Ramos (cell line): ENCODE measurements around the gene RHOG.
"Not testable (repeated sequence)": the region's sequence is repeated elsewhere in the genome, so short reads cannot be mapped to it uniquely, and the experiment has no call there.

Experiments used
- in situ Hi-C: fragments of 300-500 bp; cut with MboI; formaldehyde crosslinking; loops from one replicate; pipeline ENCODE4 v1.14.3; 2022; ENCODE audit warnings: low sequenced_read_pairs; ENCODE audit not compliant: unreplicated experiment

RHOG gene

GRCh38 chr11:3814832-3815231 is 25.9 kb downstream of the RHOG start:
- in situ Hi-C loops = not testable (repeated sequence)

- in situ Hi-C loops = no loop called here
Observed at GRCh38 chr11:3810951-3811350, 29.8 kb downstream of the RHOG start.

- in situ Hi-C loops = no loop called here
Observed at GRCh38 chr11:3810446-3810845, 30.3 kb downstream of the RHOG start.

GRCh38 chr11:3809624-3809928 is 31.2 kb downstream of the RHOG start:
- in situ Hi-C loops = no loop called here

- in situ Hi-C loops = no loop called here
Observed at GRCh38 chr11:3808861-3809623, 31.7 kb downstream of the RHOG start.

DNA sequence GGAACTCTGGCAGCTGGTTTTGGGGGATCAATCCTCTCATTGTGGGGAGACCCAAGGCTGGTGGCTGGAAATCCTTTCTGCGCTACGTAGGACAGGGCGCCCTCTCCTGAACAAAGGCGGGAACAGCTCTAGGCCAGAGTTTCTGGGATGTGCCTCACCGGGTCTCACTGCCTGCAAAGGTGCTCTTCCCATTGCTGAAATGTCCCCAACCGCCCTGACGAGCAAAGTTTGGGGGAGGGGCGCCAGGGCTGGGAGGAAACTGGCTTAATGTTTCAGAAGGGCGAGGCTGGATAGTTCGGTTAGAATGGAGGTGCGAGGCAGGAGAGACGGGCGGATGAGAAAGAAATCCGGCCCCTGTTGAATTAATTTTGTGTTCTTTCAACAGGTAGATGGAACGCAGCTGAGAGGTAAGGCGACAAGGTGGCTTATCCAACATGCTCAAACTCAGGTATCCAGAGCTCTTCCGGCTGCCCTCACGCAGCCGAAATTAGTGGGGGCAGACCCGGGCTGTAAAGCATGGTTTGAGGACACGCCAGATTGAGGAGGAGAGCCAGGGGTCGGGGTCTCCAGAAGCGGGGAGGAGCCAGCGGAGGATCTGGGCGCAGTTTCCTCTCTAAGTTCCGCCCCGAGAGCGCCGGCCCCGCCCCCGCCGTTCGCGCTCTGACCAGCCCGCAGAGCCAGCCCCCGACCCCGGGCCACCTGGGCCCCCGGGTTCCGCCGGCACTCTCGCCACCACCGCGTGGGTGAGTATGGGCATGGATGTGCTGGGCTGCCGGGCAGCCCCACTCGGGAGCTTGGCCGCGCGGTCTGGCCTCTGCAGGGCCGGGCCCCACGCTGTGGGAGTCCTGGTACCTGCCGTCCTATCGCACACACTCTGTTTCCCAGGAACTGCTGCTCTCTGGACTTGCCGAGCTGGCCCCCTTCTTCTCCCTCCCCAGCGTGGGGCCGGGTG is 32.6 kb downstream of the RHOG start, which contains the start of gene PGAP2:
PGAP2 (plus strand) TSS at position 652 of the 952 bp plus-strand sequence. CDS start 2,700 bp downstream, outside the sequence.
- in situ Hi-C loops = no loop called here

- in situ Hi-C loops = no loop called here
Observed at GRCh38 chr11:3803726-3804495, 36.8 kb downstream of the RHOG start.

GRCh38 chr11:3802011-3802790 is 38.6 kb downstream of the RHOG start:
- in situ Hi-C loops = no loop called here

- in situ Hi-C loops = no loop called here
Observed at GRCh38 chr11:3799873-3800272, 40.9 kb downstream of the RHOG start.

DNA sequence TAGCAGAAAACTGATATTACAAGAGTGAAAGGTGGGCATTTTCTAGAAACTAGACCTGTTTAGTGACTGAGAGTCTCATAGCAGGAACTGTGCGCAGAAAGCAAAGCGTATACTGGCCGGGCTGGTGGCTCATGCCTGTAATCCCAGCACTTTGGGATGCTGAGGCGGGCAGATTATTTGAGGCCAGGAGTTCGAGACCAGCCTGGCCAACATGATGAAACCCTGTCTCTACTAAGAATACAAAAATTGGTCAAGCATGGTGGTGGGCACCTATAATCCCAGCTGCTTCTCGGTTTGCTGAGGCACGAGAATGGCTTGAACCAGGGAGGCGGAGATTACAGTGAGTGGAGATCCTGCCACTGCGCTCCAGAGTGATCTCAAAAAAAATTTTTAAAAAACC is 41.6 kb downstream of the RHOG start:
- in situ Hi-C loops = no loop called here

- in situ Hi-C loops = no loop called here
Observed at GRCh38 chr11:3797329-3798090, 43.2 kb downstream of the RHOG start, which contains the start of gene NUP98. Gene NUP98 (minus strand): TSS chr11:3797554. CDS start chr11:3782117, 15,437 bp downstream.

GRCh38 chr11:3796801-3797328 is 43.9 kb downstream of the RHOG start:
- in situ Hi-C loops = no loop called here

DNA sequence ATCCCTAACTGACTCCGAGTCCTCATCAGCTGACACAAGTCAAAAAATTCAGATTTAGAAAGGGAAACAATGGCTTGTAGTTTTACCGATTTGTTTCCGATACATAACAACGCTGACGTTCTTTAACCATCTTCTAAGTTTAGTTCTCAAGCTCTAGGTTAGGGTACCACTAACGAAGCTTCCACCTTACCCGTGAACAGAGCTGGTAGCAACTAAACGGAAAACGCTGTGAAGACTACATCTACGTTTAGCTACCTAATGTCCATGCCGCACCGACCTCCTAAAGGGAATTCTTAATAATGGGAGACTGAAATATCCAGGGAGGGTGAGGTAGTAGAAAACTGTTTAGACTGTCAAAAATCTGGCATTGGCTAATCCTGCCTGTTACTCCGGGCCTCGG is 44.4 kb downstream of the RHOG start:
- in situ Hi-C loops = no loop called here

GRCh38 chr11:3796002-3796311 is 44.8 kb downstream of the RHOG start:
- in situ Hi-C loops = no loop called here

DNA sequence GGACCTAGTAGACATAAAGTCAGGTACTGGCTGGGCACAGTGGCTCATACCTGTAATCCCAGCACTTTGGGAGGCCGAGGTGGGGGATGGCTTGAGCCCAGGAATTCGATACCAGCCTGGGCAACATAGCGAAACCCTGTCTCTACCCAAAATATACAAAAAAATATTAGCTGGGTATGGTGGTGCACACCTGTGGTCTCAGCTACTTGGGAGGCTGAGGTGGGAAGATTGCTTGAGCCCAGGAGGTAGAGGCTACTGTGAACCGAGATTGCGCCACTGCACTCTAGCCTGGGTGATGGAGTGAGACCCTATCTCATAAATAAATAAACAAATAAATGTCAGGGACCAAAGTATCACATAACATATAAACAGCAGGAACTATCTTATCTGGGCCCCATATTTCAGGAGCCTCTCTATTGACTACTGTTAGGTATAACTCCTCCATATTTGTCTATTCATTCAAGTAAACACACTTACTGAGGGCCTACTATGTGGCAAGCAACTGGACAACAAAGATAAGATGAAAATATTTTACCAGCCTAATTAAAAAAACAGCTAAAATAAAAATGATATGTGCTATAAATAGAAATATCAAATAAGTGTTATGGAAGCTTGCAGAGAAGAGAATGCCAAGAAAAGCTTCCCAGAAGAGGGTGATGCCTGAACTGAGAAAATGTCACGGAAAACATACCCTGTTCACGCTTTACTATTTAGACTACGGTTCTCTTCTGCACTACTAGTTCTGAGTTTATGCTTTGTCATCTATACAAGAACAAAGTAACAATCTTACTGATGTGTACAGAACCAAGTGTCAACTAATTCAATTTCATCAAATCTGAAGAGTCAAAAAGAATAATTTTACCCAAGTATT is 45.4 kb downstream of the RHOG start:
- in situ Hi-C loops = no loop called here

DNA sequence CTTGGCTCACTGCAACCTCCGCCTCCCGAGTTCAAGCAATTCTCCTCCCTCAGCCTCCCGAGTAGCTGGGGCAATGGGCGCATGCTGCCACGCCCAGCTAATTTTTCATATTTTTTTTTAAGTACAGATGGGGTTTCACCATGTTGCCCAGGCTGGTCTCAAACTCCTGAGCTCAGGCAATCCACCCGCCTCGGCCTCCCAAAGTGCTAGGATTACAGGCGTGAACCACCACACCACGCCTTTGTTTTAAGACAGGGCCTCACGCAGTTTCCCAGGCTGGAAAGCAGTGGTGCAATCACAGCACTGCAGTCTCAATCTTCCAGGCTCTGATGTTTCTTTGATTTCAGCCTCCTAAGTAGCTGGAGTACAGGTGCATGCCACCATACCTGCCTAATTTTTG is 46.4 kb downstream of the RHOG start:
- in situ Hi-C loops = not testable (repeated sequence)

GRCh38 chr11:3786781-3787428 is 53.9 kb downstream of the RHOG start:
- in situ Hi-C loops = no loop called here

GRCh38 chr11:3783611-3784010 is 57.1 kb downstream of the RHOG start:
- in situ Hi-C loops = no loop called here
